ENCODE results near the gene COL10A1. TPM values are rescaled to one million over a fixed set of nuclear protein-coding genes. Genes with fewer than 3 reads are reported as not detected.
A peak's percentile ranks its signal among the peaks of the same experiment; 100 is the strongest.

COL10A1 gene
- total RNA-seq, 1 donor from 2014 or later: 0.14 TPM

DNA sequence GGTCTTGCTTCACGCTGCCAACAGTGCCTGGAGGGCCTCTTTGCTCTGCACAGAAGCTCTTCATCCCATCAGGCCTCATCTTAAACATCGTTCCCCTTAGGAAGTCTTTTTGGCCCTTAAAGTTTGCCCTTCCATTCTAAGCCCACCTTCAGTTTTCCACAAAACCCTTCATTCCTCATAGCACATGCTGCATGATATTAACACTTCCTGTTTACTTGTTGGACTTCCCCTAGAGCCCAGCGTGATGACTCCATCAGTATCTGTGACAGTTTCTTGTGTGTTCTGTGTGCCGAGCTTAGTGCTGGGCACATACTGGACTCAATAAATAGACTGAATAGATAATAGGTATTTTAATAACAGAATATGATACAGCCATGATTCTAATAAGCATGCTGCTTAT lies 23.1 kb downstream of the COL10A1 start:
- no peak overlapping the region for H3K27ac Mint-ChIP-seq
- H3K36me3 Mint-ChIP-seq: peaks cover 3% of the 10 kb centered on the region
- no peaks in the 10 kb centered on the region for H3K27me3 Mint-ChIP-seq
- no peaks in the 10 kb centered on the region for H3K9me3 Mint-ChIP-seq
- TF ChIP-seq, protein P1, sequence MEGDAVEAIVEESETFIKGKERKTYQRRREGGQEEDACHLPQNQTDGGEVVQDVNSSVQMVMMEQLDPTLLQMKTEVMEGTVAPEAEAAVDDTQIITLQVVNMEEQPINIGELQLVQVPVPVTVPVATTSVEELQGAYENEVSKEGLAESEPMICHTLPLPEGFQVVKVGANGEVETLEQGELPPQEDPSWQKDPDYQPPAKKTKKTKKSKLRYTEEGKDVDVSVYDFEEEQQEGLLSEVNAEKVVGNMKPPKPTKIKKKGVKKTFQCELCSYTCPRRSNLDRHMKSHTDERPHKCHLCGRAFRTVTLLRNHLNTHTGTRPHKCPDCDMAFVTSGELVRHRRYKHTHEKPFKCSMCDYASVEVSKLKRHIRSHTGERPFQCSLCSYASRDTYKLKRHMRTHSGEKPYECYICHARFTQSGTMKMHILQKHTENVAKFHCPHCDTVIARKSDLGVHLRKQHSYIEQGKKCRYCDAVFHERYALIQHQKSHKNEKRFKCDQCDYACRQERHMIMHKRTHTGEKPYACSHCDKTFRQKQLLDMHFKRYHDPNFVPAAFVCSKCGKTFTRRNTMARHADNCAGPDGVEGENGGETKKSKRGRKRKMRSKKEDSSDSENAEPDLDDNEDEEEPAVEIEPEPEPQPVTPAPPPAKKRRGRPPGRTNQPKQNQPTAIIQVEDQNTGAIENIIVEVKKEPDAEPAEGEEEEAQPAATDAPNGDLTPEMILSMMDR (conservative IDR thresholded peaks at IDR 0.05): no peak
- peak overlapping the region; percentile 68 for H3K4me3 Mint-ChIP-seq
- H3K4me1 Mint-ChIP-seq (ENCODE audit: unreplicated experiment): peaks cover 45% of the 10 kb centered on the region
- no peak for DNase-seq (ENCODE audit: extremely low spot score, unreplicated experiment)

DNA sequence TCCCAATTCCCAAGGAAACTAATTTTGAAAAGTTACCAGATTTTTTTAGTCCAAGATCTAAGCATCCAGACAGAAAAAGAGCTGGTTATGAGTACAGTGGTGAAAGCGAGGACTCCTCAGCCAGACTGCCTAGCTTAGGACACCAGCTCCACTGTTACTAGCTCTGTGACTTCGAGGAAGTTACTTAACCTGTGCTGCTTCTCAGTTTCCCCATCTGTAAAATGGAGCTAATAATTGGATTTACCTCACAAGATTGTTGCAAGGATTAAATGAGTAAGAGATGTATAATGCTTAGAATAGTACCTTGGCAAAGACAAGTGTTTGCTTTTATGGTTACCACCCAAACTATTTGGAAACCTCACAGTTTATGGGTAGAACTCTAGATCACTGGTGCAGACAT lies 24.1 kb downstream of the COL10A1 start:
- TF ChIP-seq, protein P1 (conservative IDR thresholded peaks at IDR 0.05): no peak
- H3K27ac Mint-ChIP-seq: peak overlapping the region; percentile 84
- H3K4me3 Mint-ChIP-seq: peak overlapping the region; percentile 98
- H3K9me3 Mint-ChIP-seq: no peaks in the 10 kb centered on the region
- H3K36me3 Mint-ChIP-seq: peaks cover 3% of the 10 kb centered on the region
- peaks cover 45% of the 10 kb centered on the region for H3K4me1 Mint-ChIP-seq (ENCODE audit: unreplicated experiment)
- DNase-seq (ENCODE audit: extremely low spot score, unreplicated experiment): no peak
- no peaks in the 10 kb centered on the region for H3K27me3 Mint-ChIP-seq

DNA sequence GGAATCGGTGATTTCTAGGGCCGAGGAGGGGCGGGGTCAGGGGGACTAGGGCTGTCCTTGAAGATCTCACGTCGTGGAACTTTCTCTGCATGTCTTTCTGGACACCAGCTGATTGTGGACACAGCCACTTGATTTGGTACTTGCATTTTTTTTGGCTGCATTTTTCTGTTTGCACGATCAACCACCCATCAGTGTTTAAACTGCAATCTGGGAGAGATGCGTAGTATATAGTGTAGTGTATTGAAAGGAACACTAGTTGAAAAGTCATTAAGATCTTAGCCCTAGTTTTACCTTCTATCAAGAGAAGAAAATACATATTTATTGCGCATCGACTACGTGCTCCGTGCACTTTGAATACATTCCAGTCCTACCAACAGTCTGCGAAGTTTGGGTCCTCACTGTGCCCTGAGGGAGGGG lies 24.6 kb downstream of the COL10A1 start:
- H3K4me3 Mint-ChIP-seq: peak overlapping the region; percentile 98
- peaks cover 3% of the 10 kb centered on the region for H3K36me3 Mint-ChIP-seq
- no peaks in the 10 kb centered on the region for H3K27me3 Mint-ChIP-seq
- no peaks in the 10 kb centered on the region for H3K9me3 Mint-ChIP-seq
- H3K27ac Mint-ChIP-seq: peak overlapping the region; percentile 84
- no peak for DNase-seq (ENCODE audit: extremely low spot score, unreplicated experiment)
- TF ChIP-seq, protein P1 (conservative IDR thresholded peaks at IDR 0.05): no peak
- peaks cover 45% of the 10 kb centered on the region for H3K4me1 Mint-ChIP-seq (ENCODE audit: unreplicated experiment)

DNA sequence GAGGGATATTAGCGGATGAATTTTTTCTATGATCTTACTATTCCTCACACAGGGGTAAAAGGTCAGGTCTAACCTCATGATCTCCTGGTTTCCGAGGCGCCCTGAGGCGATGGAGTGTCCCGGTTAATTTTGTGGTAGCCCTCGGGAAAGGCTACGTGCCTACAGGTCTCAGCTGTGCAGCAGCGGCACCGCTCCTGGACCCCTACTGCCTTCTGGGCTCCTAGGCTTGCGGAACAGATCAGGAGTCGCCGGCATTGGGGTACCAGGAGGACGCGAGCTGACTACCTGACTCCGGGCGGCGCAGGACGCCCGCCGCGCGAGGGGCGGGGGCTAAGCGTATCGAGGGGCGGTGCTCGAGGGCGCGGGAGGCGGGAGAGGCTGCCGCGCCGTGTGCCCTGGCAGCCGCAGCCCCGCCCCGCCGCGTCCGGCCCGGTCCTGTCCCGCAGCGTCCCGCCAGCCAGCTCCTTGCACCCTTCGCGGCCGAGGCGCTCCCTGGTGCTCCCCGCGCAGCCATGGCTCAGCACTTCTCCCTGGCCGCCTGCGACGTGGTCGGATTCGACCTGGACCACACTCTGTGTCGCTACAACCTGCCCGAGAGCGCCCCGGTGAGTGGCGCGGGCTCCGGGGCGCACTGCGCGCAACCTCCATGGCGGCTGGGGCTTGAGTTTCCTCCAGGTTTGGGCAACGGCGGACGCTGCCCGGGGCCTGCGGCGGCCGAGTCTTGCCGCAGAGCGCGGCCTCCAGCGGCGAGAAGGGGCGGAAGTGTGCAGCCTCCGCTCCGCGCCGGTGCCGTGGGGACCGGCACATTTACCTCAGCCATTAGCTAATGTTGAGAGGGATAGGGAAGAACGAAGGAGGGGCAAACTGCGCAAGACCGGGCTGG lies 25.3 kb downstream of the COL10A1 start, which contains the start of gene NT5DC1:
Gene NT5DC1, plus strand, starts transcription at position 435 of the 883 bp plus-strand sequence. Its CDS starts 78 bp downstream, at position 513.
- peak within 1 kb of the TSS; percentile 98 for H3K4me3 Mint-ChIP-seq
- peaks cover 39% of the 10 kb centered on the region for H3K4me1 Mint-ChIP-seq (ENCODE audit: unreplicated experiment)
- peak; percentile 84 for DNase-seq (ENCODE audit: extremely low spot score, unreplicated experiment)
- H3K9me3 Mint-ChIP-seq: no peaks in the 10 kb centered on the region
- peak within 1 kb of the TSS; percentile 89 for H3K27ac Mint-ChIP-seq
- no peaks in the 10 kb centered on the region for H3K27me3 Mint-ChIP-seq
- TF ChIP-seq, protein P1 (conservative IDR thresholded peaks at IDR 0.05): peak; percentile 59
- H3K36me3 Mint-ChIP-seq: peaks cover 3% of the 10 kb centered on the region

DNA sequence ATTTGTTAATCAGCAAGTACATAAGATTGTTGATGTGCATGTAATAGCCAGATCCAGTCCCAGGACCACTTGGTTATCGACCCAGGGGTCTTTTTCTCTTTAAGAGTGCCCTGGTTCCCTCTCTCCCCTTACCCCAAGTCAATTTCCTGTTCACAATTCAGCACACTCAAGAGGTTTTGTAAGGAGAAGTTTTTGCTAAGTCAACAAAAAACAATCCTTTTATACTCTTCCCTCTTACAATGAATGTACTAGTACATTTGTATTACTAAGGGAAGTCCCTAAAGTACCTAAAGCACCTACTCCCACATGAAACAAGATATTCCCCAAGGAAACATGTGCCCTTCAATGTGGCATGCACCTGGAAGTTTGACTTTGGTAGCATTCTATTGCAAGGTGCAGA lies 26.9 kb downstream of the COL10A1 start:
- no peak for DNase-seq (ENCODE audit: extremely low spot score, unreplicated experiment)
- H3K9me3 Mint-ChIP-seq: no peaks in the 10 kb centered on the region
- no peaks in the 10 kb centered on the region for H3K36me3 Mint-ChIP-seq
- peaks cover 25% of the 10 kb centered on the region for H3K4me1 Mint-ChIP-seq (ENCODE audit: unreplicated experiment)
- H3K27me3 Mint-ChIP-seq: no peaks in the 10 kb centered on the region
- H3K4me3 Mint-ChIP-seq: peak overlapping the region; percentile 98
- TF ChIP-seq, protein P1 (conservative IDR thresholded peaks at IDR 0.05): no peak
- H3K27ac Mint-ChIP-seq: no peak overlapping the region

Data from type B pancreatic cell (in vitro differentiated cells).